Loucy (cell line): ENCODE data around the gene AADAT.

Source experiments
- CTCF ChIP-seq: fragments of 200-600 bp; sonication (generic); conservative IDR thresholded peaks from 2 replicates; pipeline ENCODE4 v1.5.1; 2014; ENCODE audit warnings: mild to moderate bottlenecking, antibody characterized with exemption, low read length
- EZH2phosphoT487 ChIP-seq: fragments of 200-600 bp; IDR thresholded peaks from 2 replicates; pipeline ENCODE4 v1.6.1; 2018; ENCODE audit warnings: antibody characterized with exemption, mild to moderate bottlenecking, moderate library complexity, borderline replicate concordance

- TF ChIP-seq CTCF (no peak), EZH2phosphoT487 (no peak)
Observed at GRCh38 chr4:170035845-170036244, 53.9 kb downstream of the AADAT start.
